ENCODE measurements around the gene ERCC5. TPM values are rescaled to one million over a fixed set of nuclear protein-coding genes. Genes with fewer than 3 reads are reported as not detected.

The ERCC5 gene
- total RNA-seq, 1 donor from 2014 or later, result 48.1 TPM

DNA sequence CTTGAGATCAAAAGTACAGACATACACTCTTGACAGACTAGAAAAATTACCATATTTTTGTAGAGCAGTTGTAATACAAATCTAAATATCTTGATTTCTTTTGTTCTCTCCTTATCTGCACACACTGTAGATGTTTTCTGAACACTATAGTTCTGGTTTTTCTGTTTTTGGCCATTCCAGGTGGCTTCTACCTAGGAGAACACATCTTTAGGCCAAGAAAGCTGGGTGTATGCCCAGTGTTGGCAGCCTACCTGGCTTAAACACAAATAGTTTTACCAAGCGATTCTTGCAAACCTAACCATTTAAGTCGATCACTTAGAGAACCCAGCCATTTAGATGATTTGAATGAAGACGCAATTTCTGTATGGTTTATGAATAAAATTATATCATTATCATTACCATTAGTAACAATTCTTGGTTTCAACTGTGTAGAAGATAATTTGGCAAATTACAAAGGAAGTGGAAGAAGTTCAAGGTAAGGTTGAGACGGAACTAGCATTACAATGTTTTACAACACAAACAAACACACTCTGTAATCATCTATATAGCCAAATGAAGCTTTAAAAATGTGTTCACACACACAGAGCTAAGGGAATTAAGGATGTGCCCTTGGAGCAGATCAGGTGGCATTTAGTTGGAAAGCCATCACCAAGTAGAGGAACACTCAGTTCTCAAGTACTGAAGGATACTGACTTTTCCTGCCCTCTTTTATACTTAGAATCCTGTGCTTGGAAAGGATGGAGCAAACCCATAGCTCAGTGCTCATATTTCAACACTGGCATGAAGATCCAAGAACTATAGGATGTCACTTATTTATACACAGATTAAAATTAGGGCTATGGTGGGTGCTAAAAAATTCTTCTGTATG, 36.2 kb downstream of the ERCC5 start:
- no peak for DNase-seq (ENCODE audit: low read depth, low spot score)

DNA sequence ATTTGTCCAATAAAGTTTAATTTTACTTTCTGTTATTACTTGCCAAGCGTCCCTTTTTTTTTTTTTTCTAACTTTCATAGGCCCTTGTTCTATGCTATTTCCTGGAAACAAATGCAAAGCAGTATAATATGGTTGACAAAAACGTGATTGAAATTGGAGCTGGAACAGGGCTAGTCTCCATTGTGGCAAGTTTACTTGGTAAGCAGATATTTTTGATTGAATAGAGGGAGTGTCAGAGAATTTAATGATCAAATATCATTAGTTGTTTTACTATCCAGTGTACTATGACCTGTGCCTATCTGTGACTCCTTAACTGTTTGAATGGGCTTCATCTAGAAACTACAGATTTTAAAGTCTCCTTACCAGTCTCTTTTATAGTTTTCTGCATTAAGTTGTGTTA, 46.7 kb downstream of the ERCC5 start:
- DNase-seq (ENCODE audit: low read depth, low spot score), result no peak

- DNase-seq (ENCODE audit: low read depth, low spot score), result no peak
Observed at GRCh38 chr13:102897371-102898138, 51.7 kb downstream of the ERCC5 start.

DNA sequence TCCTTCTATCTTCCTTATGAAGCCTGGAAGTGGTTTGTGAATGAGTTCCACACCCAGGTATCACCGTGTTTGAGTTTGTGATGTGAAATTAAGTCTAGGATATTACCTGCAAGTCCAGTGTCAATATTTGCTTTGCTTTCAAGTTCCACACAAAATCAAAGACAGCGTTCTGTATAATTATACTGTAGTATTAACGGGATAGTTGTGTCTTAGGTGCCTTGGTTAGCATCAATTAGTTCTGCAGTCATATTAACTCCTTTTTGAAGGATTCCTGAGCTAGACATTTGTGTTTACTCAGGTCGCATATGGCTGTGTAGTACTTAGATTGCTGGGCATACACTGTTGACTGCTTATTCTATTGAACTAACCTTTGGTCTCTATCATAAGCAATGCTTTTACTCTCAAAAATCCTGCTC, 54.4 kb downstream of the ERCC5 start:
- DNase-seq (ENCODE audit: low read depth, low spot score), result no peak

DNA sequence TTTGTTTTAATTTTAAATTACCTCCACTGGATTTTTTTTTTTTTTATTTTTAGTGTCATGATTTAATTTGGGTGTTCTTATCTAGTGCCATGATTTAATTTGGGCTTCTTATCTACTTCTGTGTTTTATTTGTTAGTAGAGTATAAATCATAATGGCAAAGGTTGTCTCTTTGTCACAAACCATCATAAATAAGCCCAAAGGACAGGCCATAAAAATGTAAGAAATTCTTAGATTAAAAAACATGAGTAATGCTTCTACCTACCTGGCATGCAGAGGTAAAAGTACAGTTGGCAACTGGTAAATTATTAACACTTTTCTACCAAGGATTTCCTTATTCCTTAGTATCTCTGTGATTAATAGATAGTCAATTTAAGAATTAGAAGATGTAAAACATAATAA, 55.2 kb downstream of the ERCC5 start:
- DNase-seq (ENCODE audit: low read depth, low spot score), result no peak

- no peak for DNase-seq (ENCODE audit: low read depth, low spot score)
Observed at GRCh38 chr13:102901615-102902305, 55.9 kb downstream of the ERCC5 start.

- no peak for DNase-seq (ENCODE audit: low read depth, low spot score)
Observed at GRCh38 chr13:102902789-102903347, 57.0 kb downstream of the ERCC5 start.

- no peak for DNase-seq (ENCODE audit: low read depth, low spot score)
Observed at GRCh38 chr13:102903659-102904407, 58.0 kb downstream of the ERCC5 start.

- DNase-seq (ENCODE audit: low read depth, low spot score), result no peak
Observed at GRCh38 chr13:102904408-102904862, 58.6 kb downstream of the ERCC5 start.

- no peak for DNase-seq (ENCODE audit: low read depth, low spot score)
Observed at GRCh38 chr13:102905905-102906771, 60.3 kb downstream of the ERCC5 start.

DNA sequence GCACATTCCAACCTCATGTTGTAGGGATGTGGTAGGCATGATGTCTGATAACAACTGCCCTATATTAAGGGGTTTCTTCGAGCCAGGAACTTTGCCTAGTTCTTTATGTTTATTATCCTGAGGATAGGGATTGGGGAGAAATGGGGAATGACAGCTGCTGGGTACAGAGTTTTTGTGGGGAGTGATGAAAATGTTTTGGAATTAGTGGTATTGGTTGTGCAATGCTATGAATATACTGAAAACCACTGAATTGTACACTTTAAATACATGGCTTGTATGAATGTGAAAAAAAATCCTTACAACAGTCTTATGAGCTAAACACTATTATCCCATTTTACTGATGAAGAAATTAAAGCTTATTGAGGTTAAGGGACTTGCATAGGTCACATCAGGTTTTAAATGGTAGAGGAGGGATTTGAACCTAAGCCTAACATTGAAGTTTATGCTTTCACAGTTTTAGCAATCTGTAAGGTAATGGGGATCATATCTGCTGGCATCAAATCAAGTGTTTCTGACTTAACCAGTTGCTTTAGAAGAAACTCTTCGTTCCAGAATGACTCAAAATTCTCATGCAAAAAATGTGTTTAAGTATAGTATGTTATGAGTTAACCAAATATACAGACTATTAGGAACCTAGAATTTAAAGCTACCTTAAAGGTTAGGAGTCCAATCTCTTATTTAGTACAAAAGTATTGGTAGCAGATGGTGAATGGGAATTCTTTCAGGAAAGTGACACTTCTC, 61.4 kb downstream of the ERCC5 start:
- DNase-seq (ENCODE audit: low read depth, low spot score), result no peak

GRCh38 chr13:102907886-102908515, 62.2 kb downstream of the ERCC5 start:
- no peak for DNase-seq (ENCODE audit: low read depth, low spot score)

GRCh38 chr13:102909971-102910370, 64.1 kb downstream of the ERCC5 start:
- DNase-seq (ENCODE audit: low read depth, low spot score), result no peak

DNA sequence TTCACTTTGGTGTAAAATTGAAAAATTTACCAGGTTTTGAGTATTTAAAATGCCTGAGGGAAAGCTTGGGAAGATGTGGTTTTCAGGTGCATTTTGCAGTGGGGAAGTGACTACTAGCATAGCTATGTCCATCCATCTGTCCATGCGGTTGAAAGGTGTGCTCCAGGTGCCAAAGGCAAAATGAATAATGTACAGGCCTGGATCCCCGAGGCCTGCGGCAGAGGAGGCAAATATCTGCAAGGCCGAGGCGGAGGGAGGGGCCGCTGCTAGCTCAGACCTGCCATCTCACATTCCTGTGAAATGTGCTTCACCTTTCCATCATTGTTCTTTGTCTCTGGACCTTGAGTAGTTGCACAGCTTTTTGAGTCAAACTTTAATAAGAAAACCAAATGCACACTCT, 65.5 kb downstream of the ERCC5 start:
- no peak for DNase-seq (ENCODE audit: low read depth, low spot score)

DNA sequence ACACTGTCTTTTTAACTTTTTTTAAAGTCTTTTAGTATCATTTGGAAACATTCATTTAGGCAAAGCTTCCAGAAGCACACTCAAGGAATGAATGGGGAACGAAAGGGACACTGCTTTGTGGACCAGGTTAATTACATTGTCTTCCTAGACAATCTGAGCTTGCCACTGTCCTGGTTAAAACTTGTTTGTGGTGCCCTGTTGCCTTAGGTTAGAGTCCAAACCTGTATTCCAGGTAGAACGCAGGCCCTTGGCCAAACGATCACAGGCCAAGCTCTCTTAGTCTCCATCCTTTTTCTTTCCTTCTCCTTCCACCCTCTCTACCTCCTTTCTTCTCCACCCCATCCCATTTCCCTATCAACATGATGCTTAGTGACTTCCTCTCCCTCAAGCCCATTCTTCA, 66.8 kb downstream of the ERCC5 start:
- DNase-seq (ENCODE audit: low read depth, low spot score), result no peak

DNA sequence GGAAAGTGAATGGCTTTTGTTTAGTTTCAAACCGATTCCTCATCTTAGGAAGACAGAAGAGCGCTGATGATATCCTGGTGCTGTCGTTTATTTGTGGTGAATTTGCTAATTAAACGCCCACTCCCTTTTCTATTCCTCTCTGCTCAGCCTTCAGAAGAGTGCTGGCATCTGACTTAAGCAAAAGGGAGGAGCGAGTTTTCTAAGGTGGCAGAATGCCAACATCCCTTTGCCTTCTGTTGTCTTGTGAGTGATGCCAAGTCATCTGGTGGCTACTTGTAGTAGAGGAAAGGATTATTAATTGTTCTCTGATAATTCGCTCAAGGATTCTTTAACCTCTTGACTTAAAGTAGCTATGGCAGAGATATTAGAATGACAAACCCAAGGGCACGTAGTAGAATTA, 68.1 kb downstream of the ERCC5 start:
- peak; percentile 52 for DNase-seq (ENCODE audit: low read depth, low spot score)

GRCh38 chr13:102914339-102914930, 68.6 kb downstream of the ERCC5 start:
- DNase-seq (ENCODE audit: low read depth, low spot score), result no peak

- DNase-seq (ENCODE audit: low read depth, low spot score), result no peak
Observed at GRCh38 chr13:102915393-102915930, 69.6 kb downstream of the ERCC5 start.

All from pulmonary artery endothelial cell (primary cell).